ENCODE measurements around the gene TBX15. TPM values are rescaled to one million over a fixed set of nuclear protein-coding genes. Genes with fewer than 3 reads are reported as not detected.

The TBX15 gene
- total RNA-seq, 2 donors from 2014 or later: not detected

DNA sequence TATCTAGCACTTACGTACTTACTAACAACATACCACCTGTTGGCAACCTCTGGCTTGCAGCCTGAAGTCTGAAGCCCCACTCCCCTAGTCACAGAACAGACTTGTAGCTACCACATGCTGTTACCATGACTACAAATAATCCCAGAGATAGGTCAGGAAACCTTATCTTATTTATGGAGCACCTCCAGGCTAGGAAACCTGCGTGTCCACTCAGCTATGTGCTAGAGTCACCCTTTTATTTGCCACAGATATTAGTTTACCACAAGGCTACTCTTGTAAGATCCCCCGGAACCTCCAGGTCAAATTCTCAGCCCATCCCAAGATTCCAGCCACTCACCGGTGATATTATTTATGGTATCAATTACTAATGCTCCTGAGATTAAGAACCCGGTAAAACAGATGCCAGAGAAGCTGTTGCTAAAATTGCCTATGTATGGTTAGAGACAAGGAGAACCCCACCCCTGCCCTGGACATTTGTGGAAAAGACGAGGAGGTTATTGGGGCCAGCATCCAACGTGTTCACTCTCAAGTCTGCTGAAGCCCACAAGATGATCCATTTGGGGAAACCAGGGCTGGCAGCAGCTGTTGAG is 116.5 kb downstream of the TBX15 start:
- DNase-seq (no peak), ATAC-seq (no peak)
- intact Hi-C loops (cut with DNase I, micrococcal nuclease): no loop called here

DNA sequence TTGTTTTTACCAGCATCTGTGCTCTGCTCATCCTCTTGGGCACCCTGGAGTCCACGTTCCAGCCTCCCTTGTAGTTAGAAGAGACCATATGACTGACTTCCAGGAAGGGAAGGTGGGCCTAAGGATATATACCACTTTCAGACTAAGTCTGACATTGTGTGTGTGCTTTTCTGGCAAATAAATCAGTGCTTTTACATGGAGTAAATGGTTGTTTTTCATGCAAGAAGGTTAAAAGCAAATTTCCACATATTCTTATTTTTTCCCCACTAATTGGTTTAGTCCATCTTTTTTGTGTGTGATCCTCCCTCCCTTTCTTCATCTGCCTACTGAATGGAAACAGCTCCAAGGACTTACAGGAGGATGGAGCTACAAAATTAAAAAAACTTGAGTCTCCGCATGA is 119.8 kb downstream of the TBX15 start:
- ATAC-seq (no peak), DNase-seq (no peak)
- intact Hi-C loops (cut with DNase I, micrococcal nuclease): no loop called here

DNA sequence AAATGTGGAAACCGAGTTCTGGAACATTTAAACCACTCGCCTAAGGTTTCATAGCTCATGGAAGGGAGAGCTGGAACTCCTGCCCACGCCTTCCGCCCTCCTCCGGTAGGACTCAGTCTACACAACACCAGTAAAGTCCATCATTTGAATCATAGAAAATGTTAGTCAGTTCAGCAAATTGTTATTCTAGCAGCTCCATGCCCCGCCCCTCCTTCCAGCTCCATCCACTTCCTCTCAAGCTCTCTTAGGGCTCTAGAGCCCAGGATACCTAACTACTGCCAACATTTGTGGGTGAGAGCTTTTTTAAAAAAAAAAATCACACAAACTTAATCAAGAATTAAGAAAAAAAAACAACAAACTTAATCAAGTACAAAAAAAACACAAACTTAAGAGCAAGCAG is 121.8 kb downstream of the TBX15 start:
- intact Hi-C loops (cut with DNase I, micrococcal nuclease): no loop called here
- ATAC-seq: no peak
- DNase-seq: no peak

DNA sequence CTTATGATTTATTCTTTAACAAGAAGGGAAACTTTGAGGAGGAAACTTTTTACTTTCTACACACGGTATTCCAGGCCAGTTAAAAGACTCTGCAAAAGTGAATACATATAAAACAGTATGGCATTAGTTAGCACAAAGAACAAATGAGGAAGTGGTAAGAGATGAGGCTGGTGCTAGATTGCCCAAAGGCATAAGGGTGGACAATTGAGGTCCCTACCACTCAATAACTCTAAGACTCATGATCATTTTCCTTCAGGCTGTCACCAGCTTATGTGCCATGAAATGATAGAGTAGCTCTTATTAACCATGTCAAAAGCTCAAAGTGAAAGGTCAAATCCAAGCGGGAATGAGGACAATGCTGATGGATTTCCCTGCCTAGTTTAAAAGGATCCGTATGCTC is 124.5 kb downstream of the TBX15 start:
- DNase-seq (no peak), ATAC-seq (no peak)
- intact Hi-C loops (cut with DNase I, micrococcal nuclease): no loop called here

DNA sequence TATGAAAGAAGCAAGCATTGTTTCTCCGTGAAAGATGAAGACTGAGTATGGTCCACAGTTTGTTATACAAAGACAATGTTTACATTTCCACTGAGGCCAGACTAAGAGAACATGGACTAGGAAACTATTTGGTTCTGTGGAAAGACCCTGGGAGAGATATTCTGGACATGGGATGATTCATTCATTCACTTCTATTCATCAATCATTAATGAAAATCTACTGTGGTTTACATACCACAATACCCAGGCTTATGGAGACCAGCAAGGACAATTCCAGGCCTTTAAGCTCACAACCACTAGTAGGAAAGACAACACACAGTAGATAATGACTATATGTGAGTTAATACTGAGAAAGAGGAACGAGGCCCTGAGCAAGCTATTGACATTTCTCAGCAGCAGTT is 125.4 kb downstream of the TBX15 start:
- DNase-seq: no peak
- ATAC-seq: no peak

DNA sequence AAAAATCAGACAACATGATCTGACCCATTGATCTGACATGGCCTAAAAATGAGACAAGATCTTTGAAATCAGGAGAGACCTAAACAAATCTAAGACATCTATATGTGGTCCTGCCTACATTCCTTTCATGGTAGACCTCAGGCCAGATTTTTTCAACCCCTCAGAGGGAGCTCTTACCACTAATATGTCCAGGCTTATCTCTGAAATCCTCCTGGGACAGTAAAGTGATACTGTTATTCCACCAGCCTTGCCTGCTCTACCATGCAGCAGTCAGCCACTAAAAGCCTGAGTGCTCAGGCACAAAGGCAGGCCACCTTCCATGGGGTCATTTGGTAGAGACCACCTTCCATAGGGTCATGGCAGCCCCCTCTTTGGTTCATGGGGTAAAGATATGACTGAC is 126.9 kb downstream of the TBX15 start:
- intact Hi-C loops (cut with DNase I, micrococcal nuclease): no loop called here
- ATAC-seq (no peak), DNase-seq (no peak)

More for the DNA sequence above, 125.4 kb downstream of the TBX15 start:
- intact Hi-C loops (cut with DNase I, micrococcal nuclease): no loop called here

DNA sequence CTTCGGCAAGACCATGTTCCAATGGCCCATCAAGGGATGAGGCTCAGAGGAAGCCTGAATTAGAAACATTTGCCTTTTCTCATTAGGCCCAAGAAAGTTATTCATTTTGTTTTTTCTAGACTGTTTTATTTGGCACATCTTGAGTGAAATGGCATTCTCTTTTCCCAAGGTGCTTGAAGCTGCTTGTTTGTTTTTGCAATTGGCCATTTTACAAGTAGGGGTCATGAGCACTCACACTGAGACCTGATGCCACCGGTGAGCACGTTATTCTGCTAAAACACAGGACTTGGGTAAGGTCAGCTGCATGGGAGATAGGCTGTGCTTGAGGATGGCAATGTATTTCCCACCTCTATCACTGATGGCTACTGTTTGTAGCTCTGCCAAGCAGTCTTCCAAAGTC is 128.1 kb downstream of the TBX15 start:
- intact Hi-C loops (cut with DNase I, micrococcal nuclease): no loop called here
- DNase-seq (no peak), ATAC-seq (no peak)

DNA sequence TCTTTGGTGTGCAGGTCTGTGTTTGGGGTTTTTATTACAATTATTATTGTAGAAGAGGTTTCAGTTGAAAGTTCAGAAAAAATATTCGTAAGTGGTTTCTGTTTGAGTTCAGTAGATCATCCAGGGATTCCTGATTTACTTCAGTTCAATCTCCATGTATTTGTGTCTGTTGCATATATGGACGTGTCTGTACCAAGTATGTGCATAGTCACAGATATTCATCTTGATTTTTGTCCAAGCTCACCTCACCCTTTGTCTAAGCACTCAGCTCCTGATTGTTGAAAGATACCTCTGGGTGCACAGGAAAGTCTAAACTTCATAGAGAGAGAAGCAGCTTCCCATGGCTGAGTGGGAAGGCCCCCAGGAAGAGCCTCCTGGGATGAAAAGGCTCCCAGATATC is 141.7 kb downstream of the TBX15 start:
- ATAC-seq: no peak

DNA sequence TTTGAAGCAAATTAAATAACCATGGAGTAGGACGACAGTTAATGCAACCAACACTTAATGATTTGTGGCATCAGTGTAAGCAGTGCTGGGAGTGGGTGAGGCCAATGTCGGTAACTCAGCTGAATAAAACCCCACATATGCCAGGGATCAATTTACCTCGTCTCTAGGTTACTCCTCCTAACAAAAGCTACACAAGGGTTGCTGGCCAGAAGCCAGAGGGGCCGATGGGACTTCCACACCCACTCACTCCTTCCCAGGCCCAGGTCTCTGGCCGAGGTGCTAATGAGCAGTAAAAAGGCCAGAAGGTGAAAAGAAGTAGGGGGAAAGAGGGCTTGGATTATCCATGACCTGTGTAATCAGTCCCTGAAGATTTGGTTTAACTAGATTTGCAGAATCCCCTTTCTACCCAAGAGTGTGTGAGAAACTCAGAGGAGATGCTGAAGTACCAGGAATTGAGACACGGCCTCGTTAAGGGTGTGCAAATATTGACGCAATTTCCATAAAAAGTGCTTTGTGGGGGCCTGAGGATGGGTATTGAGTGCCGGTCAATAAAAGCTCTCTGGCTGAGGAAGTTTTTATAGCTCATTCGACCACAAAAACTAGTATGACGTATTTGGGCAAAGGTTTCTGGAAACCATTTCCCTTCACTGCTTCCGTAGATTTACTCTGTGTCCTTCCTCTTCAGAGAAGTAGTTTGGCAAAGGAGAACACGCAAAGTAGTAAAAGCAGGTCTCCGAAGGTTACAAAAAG is 145.5 kb downstream of the TBX15 start:
- DNase-seq (peak in 1 of 2 donors; percentile 22), ATAC-seq (peak; percentile 63)
- intact Hi-C loops (cut with DNase I, micrococcal nuclease): no loop called here

More for the DNA sequence above, 141.7 kb downstream of the TBX15 start:
- intact Hi-C loops (cut with DNase I, micrococcal nuclease): no loop called here
- no peak for DNase-seq

DNA sequence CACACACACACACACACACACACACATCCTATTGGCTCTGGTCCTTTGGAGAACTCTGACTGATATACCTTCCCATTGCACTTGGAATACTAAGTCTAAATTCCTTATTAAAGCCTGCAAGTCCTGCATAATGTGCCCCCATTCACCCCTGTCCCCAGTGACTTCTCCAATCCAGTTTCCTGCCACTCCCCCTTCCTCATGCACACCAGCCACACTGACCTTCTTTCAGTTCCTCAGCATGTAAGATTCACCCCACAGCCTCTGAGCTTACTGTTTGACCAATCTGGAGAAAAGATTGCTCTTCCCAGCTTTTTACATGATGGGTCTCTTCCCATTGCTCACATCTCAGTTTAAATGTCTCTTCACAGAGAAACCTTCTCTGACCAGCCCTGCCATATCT is 146.6 kb downstream of the TBX15 start:
- ATAC-seq: no peak
- no peak for DNase-seq
- intact Hi-C loops (cut with DNase I, micrococcal nuclease): no loop called here

Other genes with a start within 250 kb of the TBX15 start
- gene WARS2, start 152.3 kb upstream of the TBX15 start, total RNA-seq: 10 to 100 TPM; 13.5 to 13.7 TPM